Prostate gland (tissue), 2 donors: ENCODE data around the gene IFI30. TPM values are rescaled to one million over a fixed set of nuclear protein-coding genes. Genes with fewer than 3 reads are reported as not detected.
"Not testable (repeated sequence)": the region's sequence is repeated elsewhere in the genome, so short reads cannot be mapped to it uniquely, and the experiment has no call there.

Experiments used
- DNase-seq: peaks from one replicate; pipeline ENCODE4 v3.0.0-alpha.2; 2019; ENCODE audit warnings: low spot score
- H3K27ac ChIP-seq, 2 donors: fragments of 200-600 bp; sonication (generic); 2 replicates each; pipeline ENCODE4 v1.5.1; 2017 to 2019
- H3K27me3 ChIP-seq: fragments of 200-600 bp; sonication (generic); replicated peaks from 2 replicates; pipeline ENCODE4 v1.5.1; 2019; ENCODE audit not compliant: insufficient read depth
- H3K36me3 ChIP-seq, 2 donors: fragments of 200-600 bp; sonication (generic); 1 replicate in 1 of 2; 2 replicates in 1 of 2; pipeline versions ENCODE4 v1.5.1 to v1.8.1; 2017 to 2019
- H3K4me1 ChIP-seq: fragments of 200-600 bp; sonication (generic); replicated peaks from 2 replicates; pipeline ENCODE4 v1.5.1; 2019
- H3K4me3 ChIP-seq, 2 donors: fragments of 200-600 bp; sonication (generic); 2 replicates each; pipeline ENCODE4 v1.5.1; 2017 to 2019
- H3K9me3 ChIP-seq: fragments of 200-600 bp; sonication (generic); 2 replicates; pipeline ENCODE4 v1.5.1; 2017
- CTCF ChIP-seq, 4 experiments: fragments of 200-600 bp in 2 of 4; fragments of 450-650 bp in 2 of 4; sonication (generic) in 2 of 4; IDR thresholded peaks; 1 replicate in 3 of 4; 2 replicates in 1 of 4; pipeline ENCODE4 v1.5.1; 2016 to 2019; ENCODE audit warnings: antibody characterized with exemption in 4 of 4, mild to moderate bottlenecking in 2 of 4, moderate library complexity in 2 of 4
- POLR2A ChIP-seq: fragments of 450-650 bp; IDR thresholded peaks from one replicate; pipeline ENCODE4 v1.6.1; 2016; ENCODE audit warnings: antibody characterized with exemption, mild to moderate bottlenecking
- POLR2AphosphoS5 ChIP-seq: sonication (generic); formaldehyde crosslinking; IDR thresholded peaks from one replicate; pipeline ENCODE4 v1.6.1; 2017; ENCODE audit warnings: antibody characterized with exemption
- WGBS: methylation state at CpG from one replicate; pipeline ENCODE4 v1.1.5; 2018; 5-methylcytosine and 5-hydroxymethylcytosine counted together
- intact Hi-C: fragments of 100-400 bp; cut with DNase I; formaldehyde crosslinking; loops from one replicate; pipeline ENCODE4 v1.14.2; 2022
- total RNA-seq, 2 donors: library from RNA; depleted of rRNA; stranded (reverse); fragments of >200 nt; gene quantifications; one replicate each; pipeline ENCODE4 v1.1.0, GENCODE V29; 2016

Gene IFI30
- total RNA-seq, 2 donors from 2014 or later, result 20.9 to 22.5 TPM

- Histone ChIP-seq H3K4me3 (peak overlapping the region; percentile 40 to 49), H3K27me3 (no peaks in the 10 kb centered on the region), H3K4me1 (peaks cover 5% of the 10 kb centered on the region), H3K27ac (peak overlapping the region; percentile 95 to 96), H3K36me3 (no peaks in the 10 kb centered on the region), H3K9me3 (no peaks in the 10 kb centered on the region)
- DNase-seq, result no peak
- no peak for TF ChIP-seq CTCF (IDR thresholded peaks at IDR 0.05)
- no peak for TF ChIP-seq POLR2AphosphoS5
- intact Hi-C loops, result loop anchor here (5.0 to 10.0 kb wide), 2 partner anchors 118 to 210 kb away; partner anchors contain the start of genes LSM4 and SSBP4
- 1% methylated on average over 22 of the region's 22 CpGs for whole genome bisulfite sequencing
Measured at GRCh38 chr19:18204394-18205199, 31.0 kb downstream of the IFI30 start.

DNA sequence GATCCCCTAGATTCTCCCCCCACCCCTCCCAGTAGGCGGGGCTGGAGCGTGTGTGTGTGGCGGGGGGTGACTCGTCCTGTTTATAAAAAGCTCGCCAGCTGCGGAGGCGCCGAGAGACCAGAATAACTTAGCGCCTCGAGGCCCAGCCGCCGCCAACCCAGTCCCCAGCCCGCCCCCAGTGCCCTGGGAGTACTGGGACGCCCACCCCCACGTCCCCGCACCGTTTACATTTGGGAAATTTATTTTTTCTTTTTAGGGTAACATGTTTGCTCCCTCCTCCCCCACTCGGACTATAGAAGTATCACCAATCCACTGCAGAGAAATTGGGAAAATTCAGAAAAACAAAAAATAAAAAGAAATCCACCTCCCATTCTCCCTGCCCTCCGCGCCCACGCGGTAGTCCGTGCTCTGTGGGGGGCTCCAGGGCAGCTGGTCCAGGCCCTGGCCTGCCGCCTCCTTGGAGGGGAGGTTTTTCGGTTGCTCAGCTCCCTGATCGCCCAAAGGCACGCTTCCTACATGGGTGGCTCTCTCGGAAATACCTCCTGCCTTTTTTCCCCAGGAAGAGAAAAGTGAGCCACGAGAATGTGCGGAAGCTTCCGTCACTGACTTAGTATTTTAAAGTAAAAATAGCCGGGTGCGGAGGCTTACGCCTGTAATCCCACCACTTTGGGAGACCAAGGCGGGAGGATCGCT is 31.7 kb downstream of the IFI30 start:
- intact Hi-C loops, result loop anchor here (10.0 kb wide), 1 partner anchor 209 kb away; the partner anchor contains the start of gene SSBP4
- peaks cover 5% of the 10 kb centered on the region for H3K4me1 ChIP-seq
- WGBS, result 22% methylated on average over 36 of the region's 36 CpGs

GRCh38 chr19:18206018-18206417 is 32.4 kb downstream of the IFI30 start:
- H3K27ac ChIP-seq, result peak overlapping the region in 1 of 2 donors; percentile 95
- intact Hi-C loops, result loop anchor here (10.0 kb wide), 1 partner anchor 209 kb away; the partner anchor contains the start of gene SSBP4

More for the DNA sequence above, 31.7 kb downstream of the IFI30 start:
- Histone ChIP-seq H3K36me3 (no peaks in the 10 kb centered on the region), H3K9me3 (no peaks in the 10 kb centered on the region), H3K27me3 (no peaks in the 10 kb centered on the region), H3K4me3 (peak overlapping the region; percentile 40 to 49), H3K27ac (peak overlapping the region; percentile 95 to 96)
- DNase-seq, result peak; percentile 67
- peak; percentile 62 for TF ChIP-seq POLR2A
- TF ChIP-seq CTCF (IDR thresholded peaks at IDR 0.05), result no peak
- peak; percentile 73 for TF ChIP-seq POLR2AphosphoS5

GRCh38 chr19:18208098-18208951 is 34.7 kb downstream of the IFI30 start:
- Histone ChIP-seq H3K9me3 (no peaks in the 10 kb centered on the region), H3K27ac (no peak overlapping the region), H3K4me1 (no peaks in the 10 kb centered on the region), H3K4me3 (no peak overlapping the region), H3K27me3 (no peaks in the 10 kb centered on the region), H3K36me3 (no peaks in the 10 kb centered on the region)
- WGBS, result 15% methylated on average over 30 of the region's 32 CpGs
- no peak for DNase-seq
- TF ChIP-seq POLR2AphosphoS5, result no peak
- no peak for TF ChIP-seq POLR2A
- peak; percentile 15 to 48 (median 26) for TF ChIP-seq CTCF (IDR thresholded peaks at IDR 0.05)
- intact Hi-C loops, result loop anchor here (2.0 to 10.0 kb wide), 2 partner anchors 40 to 206 kb away; partner anchors contain the start of gene SSBP4

More at GRCh38 chr19:18206018-18206417, 32.4 kb downstream of the IFI30 start:
- peaks cover 5% of the 10 kb centered on the region for H3K4me1 ChIP-seq
- no peak for DNase-seq
- no peak overlapping the region for H3K4me3 ChIP-seq
- no peaks in the 10 kb centered on the region for H3K9me3 ChIP-seq
- TF ChIP-seq CTCF (IDR thresholded peaks at IDR 0.05), result no peak
- H3K36me3 ChIP-seq, result no peaks in the 10 kb centered on the region
- no peaks in the 10 kb centered on the region for H3K27me3 ChIP-seq
- 94% methylated on average over 12 of the region's 12 CpGs for WGBS

GRCh38 chr19:18209912-18210311 is 36.3 kb downstream of the IFI30 start:
- WGBS, result 87% methylated on average over 5 of the region's 5 CpGs
- not testable (repeated sequence) for H3K27me3 ChIP-seq, DNase-seq, H3K9me3 ChIP-seq, H3K36me3 ChIP-seq, H3K4me1 ChIP-seq, H3K27ac ChIP-seq, H3K4me3 ChIP-seq
- intact Hi-C loops, result loop anchor here (2.0 to 10.0 kb wide), 2 partner anchors 39 to 205 kb away; partner anchors contain the start of gene SSBP4
